GM21737 (cell line): ENCODE results near the gene PPP1CA.

Experiments
- ATAC-seq: cut with Tn5 transposase; IDR thresholded peaks from one replicate; pipeline ENCODE4 v1.9.1; 2021; ENCODE audit warnings: mild to moderate bottlenecking, moderate library complexity; ENCODE audit not compliant: unreplicated experiment

Gene PPP1CA

GRCh38 chr11:67401495-67402191 lies at the start of gene PPP1CA:
PPP1CA (minus strand) TSS chr11:67401858; CDS start chr11:67401782, 76 bp downstream.
- peak; percentile 61 for ATAC-seq

GRCh38 chr11:67450796-67451657 lies 49.4 kb upstream of the PPP1CA start:
- ATAC-seq: no peak

- ATAC-seq: no peak
Measured at GRCh38 chr11:67449116-67449844, 47.6 kb upstream of the PPP1CA start.

- ATAC-seq: no peak
Measured at GRCh38 chr11:67448220-67448609, 46.6 kb upstream of the PPP1CA start.

- ATAC-seq: no peak
Measured at GRCh38 chr11:67445515-67445914, 43.9 kb upstream of the PPP1CA start.

GRCh38 chr11:67442504-67443404 lies 41.1 kb upstream of the PPP1CA start:
- ATAC-seq: peak; percentile 4

GRCh38 chr11:67441731-67442351 lies 40.2 kb upstream of the PPP1CA start:
- ATAC-seq: no peak

GRCh38 chr11:67441098-67441563 lies 39.5 kb upstream of the PPP1CA start:
- no peak for ATAC-seq

- no peak for ATAC-seq
Measured at GRCh38 chr11:67440229-67441097, 38.8 kb upstream of the PPP1CA start.

GRCh38 chr11:67439321-67440228 lies 37.9 kb upstream of the PPP1CA start:
- no peak for ATAC-seq

GRCh38 chr11:67438158-67438902 lies 36.7 kb upstream of the PPP1CA start:
- no peak for ATAC-seq

- no peak for ATAC-seq
Measured at GRCh38 chr11:67437809-67438157, 36.1 kb upstream of the PPP1CA start.

- ATAC-seq: no peak
Measured at GRCh38 chr11:67437082-67437808, 35.6 kb upstream of the PPP1CA start, which contains the start of gene PTPRCAP. PTPRCAP (minus strand) TSS chr11:67437682; CDS start chr11:67437619, 63 bp downstream.

GRCh38 chr11:67436459-67437081 lies 34.9 kb upstream of the PPP1CA start:
- no peak for ATAC-seq

- ATAC-seq: no peak
Measured at GRCh38 chr11:67435727-67436458, 34.2 kb upstream of the PPP1CA start.
